PC-3 (cell line): Measurements from ENCODE around the gene DAPL1. TPM values are rescaled to one million over a fixed set of nuclear protein-coding genes. Genes with fewer than 3 reads are reported as not detected.

Source experiments
- ATAC-seq: fragments of 200-7000 bp; cut with Tn5 transposase; 2 replicates; pipeline ENCODE4 v1.9.1; 2020; ENCODE audit warnings: mild to moderate bottlenecking, moderate library complexity
- BruUV-seq: library from RNA; stranded (reverse); fragments of 400-500 nt; replicated peaks from 2 replicates; lab custom pipeline; 2021; lab: Mats Ljungman, UMichigan
- CTCF ChIA-PET: fragments of 300-600 bp; sonication (Branson Sonifier 250); formaldehyde crosslinking; loops from one replicate; lab custom pipeline; 2022; ENCODE audit warnings: antibody characterized with exemption; lab: Charles Lee
- POLR2A ChIA-PET: fragments of 300-600 bp; sonication (Branson Sonifier 250); formaldehyde crosslinking; loops from one replicate; lab custom pipeline; 2022; ENCODE audit warnings: antibody characterized with exemption; ENCODE audit not compliant: unreplicated experiment; lab: Charles Lee
- DNase-seq: peaks from one replicate; pipeline ENCODE4 v3.0.0-alpha.2; 2015
- H2AFZ ChIP-seq: fragments of 300-600 bp; sonication (generic); 2 replicates; pipeline ENCODE4 v1.6.0; 2016; ENCODE audit warnings: antibody characterized with exemption, low read length
- H3F3A ChIP-seq: fragments of 300-600 bp; sonication (generic); one replicate; pipeline ENCODE4 v1.6.0; 2017; ENCODE audit warnings: antibody characterized with exemption, low read length, control low read depth, mild to moderate bottlenecking; ENCODE audit not compliant: unreplicated experiment
- H3K27ac ChIP-seq: fragments of 300-600 bp; sonication (generic); 2 replicates; pipeline ENCODE4 v1.5.1; 2016; ENCODE audit warnings: mild to moderate bottlenecking, low read length
- H3K27me3 ChIP-seq: fragments of 300-600 bp; sonication (generic); 2 replicates; pipeline ENCODE4 v1.6.1; 2016; ENCODE audit warnings: low read length, mixed read lengths
- H3K36me3 ChIP-seq: fragments of 300-600 bp; sonication (generic); 2 replicates; pipeline ENCODE4 v1.6.1; 2016; ENCODE audit warnings: low read depth, mixed run types, low read length, mixed read lengths
- H3K4me1 ChIP-seq: fragments of 300-600 bp; sonication (generic); 2 replicates; pipeline ENCODE4 v1.5.1; 2016; ENCODE audit warnings: low read length; ENCODE audit not compliant: insufficient read depth
- H3K4me2 ChIP-seq: fragments of 300-600 bp; sonication (generic); 2 replicates; pipeline ENCODE4 v1.6.0; 2016; ENCODE audit warnings: low read length
- H3K4me3 ChIP-seq: fragments of 300-600 bp; sonication (generic); 2 replicates; pipeline ENCODE4 v1.5.1; 2016; ENCODE audit warnings: mild to moderate bottlenecking, low read length, mixed read lengths
- H3K79me2 ChIP-seq: fragments of 300-600 bp; sonication (generic); 2 replicates; pipeline ENCODE4 v1.6.1; 2017; ENCODE audit warnings: low read length, mixed read lengths
- H3K9ac ChIP-seq: fragments of 300-600 bp; sonication (generic); 2 replicates; pipeline ENCODE4 v1.6.0; 2016; ENCODE audit warnings: mild to moderate bottlenecking, low read length
- H3K9me2 ChIP-seq: fragments of 300-600 bp; sonication (generic); replicated peaks from 2 replicates; pipeline ENCODE4 v1.6.1; 2016; ENCODE audit warnings: mixed run types, low read length, mixed read lengths
- H3K9me3 ChIP-seq: fragments of 300-600 bp; sonication (generic); 2 replicates; pipeline ENCODE4 v1.6.1; 2016; ENCODE audit warnings: low read length, mixed read lengths
- H4K20me1 ChIP-seq: fragments of 300-600 bp; sonication (generic); 2 replicates; pipeline ENCODE4 v1.6.1; 2016; ENCODE audit warnings: low read length, mixed read lengths
- EZH2 ChIP-seq: fragments of 300-600 bp; sonication (generic); IDR thresholded peaks from one replicate; pipeline ENCODE4 v1.6.1; 2017; ENCODE audit warnings: antibody characterized with exemption, mild to moderate bottlenecking, low read length; ENCODE audit not compliant: unreplicated experiment
- EZH2phosphoT487 ChIP-seq: fragments of 300-600 bp; sonication (generic); IDR thresholded peaks from 2 replicates; pipeline ENCODE4 v1.6.1; 2018; ENCODE audit warnings: mild to moderate bottlenecking, antibody characterized with exemption, low read length, borderline replicate concordance
- intact Hi-C: fragments of 100-400 bp; cut with micrococcal nuclease; formaldehyde crosslinking; loops from 2 replicates; pipeline ENCODE4 v1.9.0; 2023
- total RNA-seq: library from RNA; depleted of rRNA; stranded (reverse); fragments of >200 nt; gene quantifications from 2 replicates; pipeline ENCODE4 v1.2.3, GENCODE V29; 2014
- TF ChIP-seq, protein P1 (sequence below): fragments of 300-600 bp; sonication (generic); conservative IDR thresholded peaks from 2 replicates; pipeline ENCODE4 v1.5.1; 2017; ENCODE audit warnings: antibody characterized with exemption, low read depth, mild to moderate bottlenecking, low read length

DAPL1 gene
- total RNA-seq, 1 experiment from 2014 or later: not detected

DNA sequence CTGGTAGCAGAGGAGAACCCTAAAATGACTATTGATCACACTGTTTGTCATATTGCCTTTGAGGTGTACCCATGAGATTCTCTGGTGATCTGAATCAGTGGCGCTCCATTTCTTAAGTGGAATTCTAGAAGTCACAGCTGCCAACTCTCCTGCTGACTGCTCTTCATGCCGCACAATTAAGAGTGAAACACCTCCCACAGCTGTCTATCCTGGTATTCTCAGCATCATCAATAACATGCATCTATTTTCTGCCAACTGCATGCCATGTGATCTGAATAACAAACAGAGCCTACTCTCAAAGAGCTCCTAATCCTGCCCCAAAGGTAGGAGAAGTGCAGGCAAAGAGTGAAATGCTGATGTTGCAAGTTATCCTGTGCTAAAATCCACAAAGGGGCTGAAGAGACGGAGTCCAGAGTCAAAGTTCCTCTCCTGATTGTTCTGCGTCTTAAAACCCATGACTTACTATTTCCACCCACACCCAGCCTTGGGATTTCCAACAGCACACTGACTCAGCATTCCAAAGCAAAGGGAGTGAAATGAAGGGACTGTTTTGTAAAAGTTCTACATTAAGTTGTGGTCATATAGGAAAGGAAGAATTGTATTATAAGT, 13.7 kb upstream of the DAPL1 start:
- intact Hi-C loops: no loop called here
- Histone ChIP-seq H3K4me2 (no peak overlapping the region), H3K36me3 (no peaks in the 10 kb centered on the region), H4K20me1 (no peaks in the 10 kb centered on the region), H3K79me2 (no peaks in the 10 kb centered on the region), H3K9me3 (no peaks in the 10 kb centered on the region), H3K4me1 (no peaks in the 10 kb centered on the region), H3K27ac (no peak overlapping the region), H3K9ac (no peak overlapping the region), H3F3A (no peaks in the 10 kb centered on the region), H3K9me2 (no peaks in the 10 kb centered on the region), H2AFZ (no peak overlapping the region), H3K4me3 (no peak overlapping the region), H3K27me3 (no peaks in the 10 kb centered on the region)
- CTCF ChIA-PET: no interaction called here
- TF ChIP-seq, protein P1, sequence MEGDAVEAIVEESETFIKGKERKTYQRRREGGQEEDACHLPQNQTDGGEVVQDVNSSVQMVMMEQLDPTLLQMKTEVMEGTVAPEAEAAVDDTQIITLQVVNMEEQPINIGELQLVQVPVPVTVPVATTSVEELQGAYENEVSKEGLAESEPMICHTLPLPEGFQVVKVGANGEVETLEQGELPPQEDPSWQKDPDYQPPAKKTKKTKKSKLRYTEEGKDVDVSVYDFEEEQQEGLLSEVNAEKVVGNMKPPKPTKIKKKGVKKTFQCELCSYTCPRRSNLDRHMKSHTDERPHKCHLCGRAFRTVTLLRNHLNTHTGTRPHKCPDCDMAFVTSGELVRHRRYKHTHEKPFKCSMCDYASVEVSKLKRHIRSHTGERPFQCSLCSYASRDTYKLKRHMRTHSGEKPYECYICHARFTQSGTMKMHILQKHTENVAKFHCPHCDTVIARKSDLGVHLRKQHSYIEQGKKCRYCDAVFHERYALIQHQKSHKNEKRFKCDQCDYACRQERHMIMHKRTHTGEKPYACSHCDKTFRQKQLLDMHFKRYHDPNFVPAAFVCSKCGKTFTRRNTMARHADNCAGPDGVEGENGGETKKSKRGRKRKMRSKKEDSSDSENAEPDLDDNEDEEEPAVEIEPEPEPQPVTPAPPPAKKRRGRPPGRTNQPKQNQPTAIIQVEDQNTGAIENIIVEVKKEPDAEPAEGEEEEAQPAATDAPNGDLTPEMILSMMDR: no peak
- no peak for TF ChIP-seq EZH2phosphoT487
- no peak for TF ChIP-seq EZH2
- DNase-seq (no peak), ATAC-seq (no peak)
- POLR2A ChIA-PET: interaction anchor here (0.6 kb wide), 1 partner anchor 1286 kb away, joined by 3 read pairs; no protein-coding TSS in a partner anchor
- no TSS peak for BruUV-seq

DNA sequence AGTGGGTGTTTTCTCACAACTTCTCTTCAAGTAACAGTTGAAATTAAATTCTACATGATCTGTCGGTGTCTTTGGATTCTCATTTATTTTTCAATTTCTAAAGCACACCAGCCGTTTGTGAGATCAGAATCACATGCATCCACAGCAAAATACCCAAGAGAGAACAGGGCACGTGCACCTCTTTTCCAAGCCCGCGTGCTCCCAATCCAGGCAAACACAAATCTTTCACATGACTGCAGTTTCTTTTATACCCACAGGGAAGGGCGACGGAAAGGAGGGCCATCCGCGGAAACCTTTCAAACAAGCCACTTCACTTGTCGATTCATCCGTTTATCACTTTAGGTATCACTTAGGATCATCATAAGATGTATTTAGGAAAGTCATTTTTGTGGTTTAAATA, 13.0 kb upstream of the DAPL1 start:
- no peaks in the 10 kb centered on the region for H3K79me2 ChIP-seq
- intact Hi-C loops: no loop called here
- H3K4me1 ChIP-seq: no peaks in the 10 kb centered on the region
- no peak overlapping the region for H3K27ac ChIP-seq
- H3K36me3 ChIP-seq: no peaks in the 10 kb centered on the region
- BruUV-seq: no TSS peak
- DNase-seq: no peak
- CTCF ChIA-PET: no interaction called here
- TF ChIP-seq, protein P1: no peak
- TF ChIP-seq EZH2 (no peak), EZH2phosphoT487 (no peak)
- H3K27me3 ChIP-seq: no peaks in the 10 kb centered on the region
- H3K4me2 ChIP-seq: no peak overlapping the region
- no peaks in the 10 kb centered on the region for H4K20me1 ChIP-seq
- no peaks in the 10 kb centered on the region for H3K9me2 ChIP-seq
- H2AFZ ChIP-seq: no peak overlapping the region
- no peaks in the 10 kb centered on the region for H3F3A ChIP-seq
- no peak overlapping the region for H3K4me3 ChIP-seq
- POLR2A ChIA-PET: no interaction called here
- ATAC-seq: no peak
- no peak overlapping the region for H3K9ac ChIP-seq
- no peaks in the 10 kb centered on the region for H3K9me3 ChIP-seq

GRCh38 chr2:158782616-158783015, 12.5 kb upstream of the DAPL1 start:
- no TSS peak for BruUV-seq
- Histone ChIP-seq H3K9ac (no peak overlapping the region), H3F3A (no peaks in the 10 kb centered on the region), H3K27me3 (no peaks in the 10 kb centered on the region), H3K4me2 (no peak overlapping the region), H3K9me2 (no peaks in the 10 kb centered on the region), H2AFZ (no peak overlapping the region), H3K9me3 (no peaks in the 10 kb centered on the region), H4K20me1 (no peaks in the 10 kb centered on the region), H3K4me1 (no peaks in the 10 kb centered on the region), H3K27ac (no peak overlapping the region), H3K79me2 (no peaks in the 10 kb centered on the region), H3K36me3 (no peaks in the 10 kb centered on the region), H3K4me3 (no peak overlapping the region)
- peak; percentile 11 for DNase-seq
- ATAC-seq: no peak
- POLR2A ChIA-PET: no interaction called here
- TF ChIP-seq EZH2 (no peak), EZH2phosphoT487 (no peak)
- TF ChIP-seq, protein P1: no peak
- CTCF ChIA-PET: no interaction called here
- intact Hi-C loops: no loop called here
